Activated effector memory CD4-positive, alpha-beta T cell treated with Interleukin-2 at 50 U/mL for 16 hours (primary cell): ENCODE data around the gene LARGE2.
A peak's percentile ranks its signal among the peaks of the same experiment; 100 is the strongest.

Experiments
- DNase-seq: peaks from one replicate; pipeline ENCODE4 v3.0.0-alpha.2; 2020

The LARGE2 gene

DNA sequence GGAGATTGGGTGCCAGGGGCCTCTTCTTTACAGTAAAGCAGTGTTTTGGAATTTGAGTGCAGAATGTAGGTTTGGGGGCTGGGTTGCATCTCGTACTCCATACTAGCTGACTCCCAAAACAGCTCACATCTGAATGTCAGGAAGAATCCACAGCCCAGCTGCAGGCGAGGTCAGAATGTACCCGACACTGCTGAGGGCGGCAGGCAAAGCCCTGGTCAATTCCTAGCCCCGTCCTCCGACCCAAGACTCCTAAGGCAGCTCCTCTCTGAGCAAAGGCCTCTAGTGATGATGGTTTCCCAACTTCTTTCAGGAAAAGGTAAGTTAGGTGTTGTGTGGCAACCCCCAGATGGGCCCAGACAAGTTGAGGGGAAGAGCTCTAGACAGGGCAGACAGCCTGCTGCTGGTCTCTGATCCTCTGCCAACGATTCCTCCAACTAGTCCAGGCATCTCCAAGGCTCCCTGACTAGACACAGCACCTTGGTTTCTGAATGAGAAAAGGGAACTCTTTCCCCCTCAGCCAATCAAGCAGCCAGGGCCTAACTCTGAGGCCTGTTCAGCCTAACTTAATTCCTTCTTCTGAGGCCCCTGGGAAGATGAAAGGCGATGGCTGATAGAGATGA lies 8.6 kb downstream of the LARGE2 start:
- DNase-seq = no peak

DNA sequence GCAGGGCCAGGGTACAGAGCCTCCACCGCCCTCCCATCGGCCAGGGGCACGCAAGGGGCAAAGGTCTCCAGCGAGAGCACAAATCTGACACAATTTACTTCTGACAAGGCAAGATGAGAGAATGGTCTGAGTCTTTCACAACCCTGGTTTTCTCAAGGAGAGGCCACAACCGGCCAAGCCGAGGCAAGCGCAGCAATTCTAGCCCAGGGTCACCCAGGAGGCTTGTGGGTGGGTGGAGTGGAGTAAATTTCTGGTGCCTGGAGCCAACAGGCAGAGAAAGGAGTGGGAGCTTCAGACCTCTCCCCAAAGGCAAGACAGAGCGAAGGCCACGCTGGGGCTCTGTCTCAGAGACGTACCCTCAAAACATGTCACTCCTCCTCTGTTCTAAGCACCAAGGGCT lies 9.3 kb downstream of the LARGE2 start:
- DNase-seq = no peak

DNA sequence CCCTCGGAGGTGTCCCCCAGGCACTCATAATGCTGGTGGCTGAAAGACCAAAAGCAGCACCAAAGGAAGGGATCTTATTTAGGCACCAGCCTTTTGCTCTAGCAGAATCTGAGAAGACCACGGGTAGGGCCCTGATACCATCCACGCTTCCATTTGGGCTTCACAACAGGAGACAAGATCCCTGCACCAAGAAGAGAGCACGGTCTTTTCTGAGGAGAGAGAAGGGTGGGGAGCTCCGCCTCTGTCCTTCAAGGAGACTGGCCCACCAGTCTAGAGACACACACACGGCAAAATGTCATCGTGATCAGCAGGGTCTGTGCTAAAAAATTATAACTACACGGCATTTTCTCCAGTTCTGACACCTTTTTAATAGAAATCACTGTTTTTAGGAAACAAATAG lies 9.8 kb downstream of the LARGE2 start:
- no peak for DNase-seq

DNA sequence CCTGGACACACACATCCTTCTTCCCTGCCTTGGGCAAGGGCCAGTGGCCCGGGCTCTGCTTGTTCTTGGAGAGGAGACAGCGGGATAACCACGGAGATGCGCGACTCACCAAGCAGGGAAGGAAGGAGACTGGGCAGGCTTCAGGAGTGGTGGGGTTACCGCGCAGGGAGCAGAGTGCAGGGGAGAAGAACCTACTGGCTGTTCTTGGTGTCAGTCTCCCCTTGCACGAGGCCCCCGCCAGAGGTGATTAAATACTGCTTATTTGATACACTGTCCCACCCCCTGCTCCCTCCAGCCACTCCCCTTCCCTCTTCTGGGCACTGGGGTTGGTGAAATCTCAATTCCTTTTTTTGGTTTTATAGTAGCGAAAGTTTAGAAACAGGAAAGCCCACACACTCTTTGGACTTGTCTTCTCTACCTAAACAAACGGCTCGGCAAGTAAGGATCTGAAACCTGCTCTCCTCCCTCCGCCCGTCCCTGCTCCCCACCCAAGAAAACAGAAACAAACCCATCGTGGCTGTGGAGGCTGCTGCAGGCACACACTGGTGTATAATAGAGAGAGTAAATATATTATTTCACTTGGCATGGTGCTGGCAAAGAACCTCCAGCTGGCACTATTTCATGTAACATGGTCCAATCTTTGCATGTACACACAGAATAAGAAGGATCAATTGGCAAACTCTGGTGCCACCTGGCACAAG lies 10.8 kb downstream of the LARGE2 start:
- DNase-seq = no peak

GRCh38 chr11:45933846-45934579 lies 11.6 kb downstream of the LARGE2 start:
- no peak for DNase-seq

DNA sequence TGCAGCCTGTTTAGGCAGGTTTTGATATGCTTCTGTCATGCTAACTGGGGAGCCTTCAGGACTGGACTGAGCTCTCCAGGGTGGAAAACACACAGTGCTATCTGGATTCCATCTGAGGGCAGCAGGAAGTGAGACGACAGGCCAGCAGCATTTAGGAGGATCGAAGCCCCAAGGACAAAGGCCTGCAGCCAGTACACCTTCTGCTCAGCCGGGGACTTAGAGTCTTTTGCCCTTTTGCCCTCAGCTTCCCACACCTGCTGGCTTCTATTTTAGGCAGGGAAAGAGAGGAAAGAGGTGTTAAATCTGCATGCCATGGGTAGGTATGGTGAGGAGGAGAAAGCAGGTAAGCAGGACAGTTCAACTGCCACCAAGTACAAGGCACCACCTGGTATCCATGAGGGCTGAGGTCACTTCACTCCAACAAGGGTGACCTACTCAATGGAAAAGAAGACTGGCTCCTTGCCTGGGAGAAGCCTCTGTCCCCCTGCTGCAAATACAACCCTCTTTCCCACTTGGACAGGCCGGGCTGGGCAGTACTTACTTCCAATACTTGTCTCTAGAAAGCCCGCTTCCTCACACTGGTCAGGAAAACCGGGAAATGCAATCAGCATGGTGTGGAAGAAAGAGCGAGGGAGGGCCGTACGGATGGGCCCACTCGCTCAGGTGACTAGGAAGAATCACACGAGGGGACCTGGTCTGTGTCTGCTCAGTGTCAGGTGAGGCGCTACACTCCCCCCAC lies 12.3 kb downstream of the LARGE2 start:
- DNase-seq = no peak

DNA sequence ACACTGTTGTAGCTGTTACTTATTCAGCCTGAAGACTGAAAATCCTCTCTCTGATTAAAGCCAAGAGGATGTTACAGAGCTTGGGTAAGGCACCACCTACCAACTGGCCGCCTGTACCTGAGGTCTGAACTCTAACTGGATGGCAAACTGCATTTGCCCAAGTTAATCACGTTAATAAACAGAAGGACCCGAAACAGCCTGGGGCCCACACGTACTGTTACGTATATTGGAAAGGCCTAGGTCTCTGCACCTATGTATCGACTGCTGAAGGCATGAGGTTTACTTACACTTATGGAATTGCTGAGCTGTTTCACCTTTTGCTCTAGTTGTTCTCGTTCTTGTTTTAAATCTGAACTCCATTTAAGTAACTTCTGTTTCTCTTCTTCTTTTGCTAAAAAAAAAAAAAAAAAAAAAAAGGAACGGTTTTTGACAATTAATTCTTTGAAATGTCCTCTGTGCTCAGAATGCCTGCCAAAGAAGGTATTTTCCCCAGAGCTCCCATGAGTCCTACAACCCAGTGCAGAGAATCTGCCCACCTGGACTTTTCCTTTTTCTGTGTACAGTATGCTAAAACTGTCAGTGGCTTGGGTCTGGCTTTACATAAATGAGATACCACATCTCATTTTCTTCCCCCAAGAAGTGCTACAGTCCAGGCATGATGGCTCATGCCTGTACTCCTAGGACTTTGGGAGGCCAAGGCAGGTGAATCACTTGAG lies 13.1 kb downstream of the LARGE2 start:
- no peak for DNase-seq

GRCh38 chr11:45936511-45937054 lies 14.1 kb downstream of the LARGE2 start:
- DNase-seq = no peak

DNA sequence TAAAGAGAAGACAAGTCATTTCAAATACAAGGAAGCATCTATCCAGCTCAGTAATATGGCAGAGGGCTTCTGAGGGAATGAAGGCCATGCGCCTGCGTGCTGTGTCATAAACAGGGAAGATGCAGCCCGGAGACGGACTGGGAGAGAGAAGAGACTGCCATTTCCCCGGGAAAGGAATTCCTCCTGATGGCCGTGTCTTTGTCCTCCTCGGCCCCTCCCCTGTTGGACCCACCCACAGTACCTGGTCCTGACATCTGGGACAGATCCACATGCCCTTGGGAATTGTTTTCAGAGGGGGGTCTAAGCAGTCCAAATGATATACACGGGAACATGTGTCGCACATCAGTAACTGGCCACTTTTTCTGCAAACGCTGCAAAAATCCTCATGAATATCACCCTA lies 15.5 kb downstream of the LARGE2 start:
- no peak for DNase-seq

DNA sequence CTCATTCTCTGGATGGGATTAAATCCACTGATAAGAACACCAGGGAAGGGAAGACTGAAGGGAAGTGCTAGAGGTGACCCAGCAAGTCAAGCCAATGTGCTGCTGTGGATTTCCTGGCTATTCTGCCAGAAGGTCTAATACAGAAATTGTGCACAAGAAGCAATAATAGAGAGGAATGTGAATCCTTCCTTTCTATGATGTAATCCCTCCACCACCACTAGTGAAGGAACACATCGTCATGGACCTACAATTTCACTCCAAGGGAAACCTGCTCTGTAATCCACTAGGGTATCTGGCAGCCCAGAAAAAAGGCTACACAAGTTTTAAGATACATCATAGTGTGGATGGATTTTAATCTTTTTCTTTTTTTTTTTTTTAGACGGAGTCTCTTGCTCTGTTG lies 17.4 kb downstream of the LARGE2 start:
- DNase-seq = no peak

DNA sequence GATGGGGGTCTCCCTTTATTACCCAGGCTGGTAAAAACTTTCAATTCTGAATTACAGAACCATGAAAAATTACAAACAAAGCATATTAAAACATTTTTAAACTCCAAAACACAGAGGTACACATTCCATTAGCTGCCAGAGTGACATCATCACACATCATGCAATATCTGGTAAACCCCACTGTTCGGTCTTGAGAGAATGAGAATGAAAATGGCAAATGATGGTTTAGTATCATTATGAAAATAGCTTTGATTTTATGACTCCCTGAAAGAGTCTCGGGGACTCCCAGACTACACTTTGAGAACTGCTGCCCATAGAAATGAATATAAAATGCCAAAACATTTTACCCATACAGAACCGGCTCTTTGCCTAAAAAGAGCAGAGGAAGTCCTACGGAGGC lies 18.8 kb downstream of the LARGE2 start:
- DNase-seq = no peak

DNA sequence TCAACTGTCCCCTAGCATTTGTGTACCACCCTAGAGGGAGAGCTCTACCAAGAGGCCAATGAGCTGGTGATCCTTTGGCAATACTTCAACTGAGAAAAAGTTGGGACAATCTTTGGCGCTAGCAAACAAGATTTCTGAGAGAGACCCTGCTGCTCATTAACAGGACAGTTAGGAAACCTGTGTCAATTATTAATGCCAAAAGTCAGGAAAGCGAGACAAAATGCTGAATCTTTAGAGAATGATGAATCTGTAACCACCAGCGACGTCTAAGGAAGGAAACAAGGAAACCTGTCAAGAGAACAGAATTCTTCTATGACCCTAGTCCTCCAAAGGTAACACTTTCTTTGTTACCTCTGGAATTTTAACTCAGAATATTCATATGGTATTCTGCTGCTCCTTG lies 19.9 kb downstream of the LARGE2 start:
- no peak for DNase-seq

DNA sequence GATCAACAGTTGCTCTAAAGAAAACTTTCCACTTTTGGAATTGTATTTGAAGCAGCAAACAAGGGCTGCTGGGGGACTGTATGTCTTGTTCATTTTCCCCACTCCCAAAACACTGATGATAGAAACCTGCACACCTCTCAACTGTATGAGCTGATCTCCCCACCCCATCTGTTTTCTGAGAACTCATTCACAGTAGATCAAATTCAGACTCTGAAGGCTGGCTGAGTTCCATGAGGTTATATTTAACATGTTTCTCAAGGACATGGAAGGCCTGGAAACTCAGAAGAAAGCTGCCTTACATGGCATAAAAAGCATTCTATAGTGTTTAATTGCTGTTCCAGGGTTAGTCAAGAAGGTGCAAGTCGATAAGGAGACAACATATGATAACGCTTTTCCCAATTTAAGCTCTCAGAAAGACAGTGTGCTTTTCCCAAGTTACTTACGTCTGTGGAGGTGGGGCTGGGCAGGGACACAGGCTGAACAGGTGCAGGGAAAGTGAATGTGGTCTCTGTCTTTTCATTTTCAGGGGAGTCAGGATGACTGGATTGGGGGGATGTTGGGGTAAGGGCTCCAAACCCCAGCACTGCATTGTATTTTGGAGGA lies 23.0 kb downstream of the LARGE2 start:
- no peak for DNase-seq

DNA sequence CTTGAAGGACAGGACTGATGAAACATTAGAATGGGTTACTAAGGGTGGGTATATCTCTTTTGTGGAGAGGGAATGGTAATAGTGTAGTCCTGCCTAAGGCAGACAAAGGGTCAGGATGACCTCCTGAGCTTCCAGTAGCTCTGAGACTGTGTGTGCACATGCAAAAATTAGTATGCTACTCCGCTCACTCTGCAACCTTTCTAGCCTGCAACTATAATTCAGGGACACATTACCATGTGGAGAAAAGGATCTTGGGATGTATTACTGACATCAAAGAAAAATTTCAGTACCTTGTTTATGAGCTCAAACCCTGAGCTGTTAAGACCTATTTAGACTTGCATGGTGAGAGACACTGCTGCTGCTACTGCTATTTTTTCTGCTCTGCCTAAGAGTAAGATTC lies 25.4 kb downstream of the LARGE2 start:
- no peak for DNase-seq

- DNase-seq = no peak
Observed at GRCh38 chr11:45948356-45948755, 25.9 kb downstream of the LARGE2 start.

- no peak for DNase-seq
Observed at GRCh38 chr11:45949992-45950407, 27.5 kb downstream of the LARGE2 start.

GRCh38 chr11:45959851-45960250 lies 37.4 kb downstream of the LARGE2 start:
- DNase-seq = no peak

DNA sequence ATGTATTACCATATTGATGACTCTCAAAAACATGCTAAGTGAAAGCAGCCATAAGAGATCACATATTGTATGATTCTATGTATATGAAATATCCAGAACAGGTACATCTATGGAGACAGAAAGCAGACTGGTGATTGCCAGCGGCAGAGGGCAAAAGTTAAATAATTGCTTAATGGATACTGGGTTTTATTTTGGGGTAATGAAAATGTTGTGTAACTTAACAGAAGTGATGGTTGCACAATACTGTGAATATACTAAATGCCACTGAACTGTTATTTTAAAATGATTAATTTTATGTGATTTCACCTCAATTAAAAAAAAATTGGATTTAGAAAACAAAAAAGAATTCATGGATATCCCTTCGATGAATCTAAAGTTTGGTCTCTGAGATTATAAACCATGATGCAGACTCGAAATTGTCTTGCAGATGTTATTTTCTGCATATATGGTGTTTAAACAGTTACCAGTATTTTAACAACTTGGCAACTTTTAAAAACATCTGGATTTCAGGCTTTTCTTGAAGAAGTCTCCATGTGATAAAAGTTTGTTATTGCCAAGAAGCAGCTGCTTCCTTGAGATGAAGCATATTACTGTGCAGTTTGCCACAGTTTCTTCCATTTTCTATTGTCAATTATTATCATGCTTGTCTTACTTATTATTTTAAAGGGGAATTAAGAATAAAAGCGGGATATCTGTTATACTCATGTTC lies 38.1 kb downstream of the LARGE2 start:
- no peak for DNase-seq

DNA sequence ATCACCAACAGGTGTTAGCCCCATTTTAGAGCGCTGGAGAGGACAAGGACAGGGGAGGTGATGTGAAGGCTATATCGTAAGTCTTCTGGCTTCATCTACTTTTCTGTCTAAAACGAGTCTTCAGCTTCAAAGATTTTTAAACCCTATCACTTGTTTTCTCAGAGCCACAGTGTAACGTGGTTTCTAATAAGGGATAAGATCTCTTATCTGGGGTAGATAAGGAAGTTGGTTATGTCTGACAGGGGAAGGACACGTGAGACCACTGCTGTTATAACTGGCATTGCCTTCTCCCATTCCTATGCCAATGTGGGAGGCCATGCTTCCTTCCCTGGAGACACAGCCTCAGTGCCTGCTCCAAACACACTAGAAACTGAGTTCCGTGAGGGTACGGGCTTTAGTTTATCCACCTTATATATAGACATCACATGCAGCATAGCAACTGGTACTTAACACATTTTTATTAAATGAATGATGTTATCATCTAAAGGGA lies 39.3 kb downstream of the LARGE2 start:
- no peak for DNase-seq

DNA sequence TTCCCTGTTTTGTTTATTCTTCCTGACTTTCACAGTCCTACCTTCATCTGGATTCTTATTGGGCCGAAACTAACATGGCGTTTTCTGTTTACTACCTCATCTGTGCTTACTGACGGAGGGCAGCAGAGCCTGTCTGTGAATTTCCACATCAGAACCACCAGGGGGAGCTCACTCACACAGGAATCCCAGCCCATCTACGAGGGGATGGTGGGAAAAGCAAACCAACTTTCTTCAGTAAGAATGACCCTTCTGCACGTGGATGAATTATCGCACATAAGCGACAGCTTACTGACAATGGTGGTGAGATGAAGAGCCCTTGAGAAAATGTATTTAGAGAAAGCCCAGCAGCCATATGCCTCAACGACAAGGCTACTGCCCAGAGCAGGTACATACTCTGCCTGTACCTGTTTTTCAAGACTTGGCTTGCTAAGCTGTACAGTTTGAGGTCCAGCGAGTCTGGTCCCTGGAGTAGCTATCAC lies 42.5 kb downstream of the LARGE2 start:
- DNase-seq = peak; percentile 35

DNA sequence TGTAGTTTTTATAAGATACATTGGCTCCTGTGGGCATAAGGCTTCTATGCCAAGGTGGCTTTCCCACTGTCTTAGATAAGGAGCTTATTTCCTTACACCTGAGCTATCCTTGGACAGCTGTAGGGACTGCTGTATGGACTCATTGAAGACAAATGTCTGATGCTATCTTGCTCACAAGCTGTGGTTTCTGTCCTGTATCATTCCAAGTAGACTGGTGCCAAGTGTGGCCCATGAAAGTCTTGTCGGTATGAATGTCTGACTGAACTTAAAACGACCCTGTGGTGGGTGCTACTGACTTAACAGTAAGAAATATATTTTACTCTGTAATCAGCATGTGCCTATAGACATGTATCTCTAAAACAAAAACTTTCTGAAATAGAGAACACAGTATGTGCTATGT lies 45.0 kb downstream of the LARGE2 start:
- no peak for DNase-seq
